ENCODE results near the gene FRMD1.

The FRMD1 gene

DNA sequence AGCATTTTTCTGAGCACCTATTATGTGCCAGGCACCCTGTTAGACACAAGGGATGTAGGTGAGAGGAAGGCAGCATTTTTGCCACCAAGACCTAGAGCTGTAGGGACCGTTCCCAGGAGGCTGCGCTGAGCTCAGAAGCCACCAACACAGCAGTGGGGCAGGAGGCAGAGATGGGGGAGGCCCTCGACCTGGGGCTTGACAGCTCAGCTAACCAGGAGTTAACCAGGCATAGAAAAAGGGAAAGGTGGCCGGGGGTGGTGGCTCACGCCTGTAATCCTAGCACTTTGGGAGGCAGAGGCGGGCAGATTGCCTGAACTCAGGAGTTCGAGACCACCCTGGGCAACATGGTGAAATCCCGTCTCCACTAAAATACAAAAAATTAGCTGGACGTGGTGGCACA lies 52.1 kb downstream of the FRMD1 start:
- no peaks in the 10 kb centered on the region for H3K27me3 ChIP-seq (ENCODE audit: control insufficient read depth, insufficient read depth, low read length)
- no peak overlapping the region for H3K27ac ChIP-seq (ENCODE audit: low read depth, low read length)
- no peak overlapping the region for H3K4me3 ChIP-seq (ENCODE audit: low read length)
- no peak overlapping the region for H3K9ac ChIP-seq (ENCODE audit: low read length)
- no peaks in the 10 kb centered on the region for H3K36me3 ChIP-seq (ENCODE audit: control insufficient read depth, insufficient read depth, low read length)
- H3K4me1 ChIP-seq (ENCODE audit: control insufficient read depth, insufficient read depth, low read length) = no peaks in the 10 kb centered on the region

DNA sequence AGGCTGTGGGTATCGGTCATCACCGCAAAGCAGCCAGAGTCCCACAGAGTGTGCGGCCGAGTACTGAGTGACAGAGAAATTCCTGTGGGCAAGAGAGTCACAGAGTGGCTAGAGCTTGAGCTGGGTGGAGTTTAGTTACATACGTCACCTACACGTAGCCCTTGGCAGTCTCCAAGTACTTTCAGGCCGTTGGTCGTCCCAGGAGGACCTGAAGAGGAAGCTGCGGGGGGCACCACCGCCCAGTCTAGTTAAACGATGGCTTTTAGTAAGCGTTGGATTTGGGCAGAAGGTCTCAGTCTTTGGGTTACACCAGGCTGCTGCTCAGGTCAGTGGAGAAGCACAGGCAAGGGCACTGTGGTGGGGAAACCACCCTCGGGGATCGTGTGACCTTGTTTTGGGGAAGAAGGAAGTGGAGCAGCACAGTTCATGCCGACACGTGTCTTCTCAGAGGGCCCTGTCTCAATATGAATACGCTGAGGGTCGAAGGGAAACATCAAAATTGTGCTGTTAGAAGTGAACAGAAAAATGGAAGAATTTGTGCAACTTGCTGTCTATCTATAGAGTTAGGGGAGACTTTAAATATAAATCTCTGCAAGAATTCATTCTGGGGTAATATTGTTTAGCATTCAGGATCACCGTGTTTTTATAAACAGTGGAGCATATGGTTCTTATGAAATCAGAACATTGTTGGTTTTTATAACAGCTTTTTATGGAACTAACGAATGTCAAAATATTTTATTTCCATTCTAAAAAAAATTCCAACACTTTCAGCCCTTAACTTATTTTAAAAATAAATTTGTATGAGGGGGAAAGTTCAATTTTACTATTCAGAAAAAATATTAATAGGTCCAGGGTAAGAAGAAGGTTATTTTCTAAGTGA lies 52.9 kb downstream of the FRMD1 start:
- Histone ChIP-seq H3K4me3 (ENCODE audit: low read length) (no peak overlapping the region), H3K27me3 (ENCODE audit: control insufficient read depth, insufficient read depth, low read length) (no peaks in the 10 kb centered on the region), H3K4me1 (ENCODE audit: control insufficient read depth, insufficient read depth, low read length) (no peaks in the 10 kb centered on the region), H3K9ac (ENCODE audit: low read length) (no peak overlapping the region), H3K27ac (ENCODE audit: low read depth, low read length) (no peak overlapping the region), H3K36me3 (ENCODE audit: control insufficient read depth, insufficient read depth, low read length) (no peaks in the 10 kb centered on the region)

DNA sequence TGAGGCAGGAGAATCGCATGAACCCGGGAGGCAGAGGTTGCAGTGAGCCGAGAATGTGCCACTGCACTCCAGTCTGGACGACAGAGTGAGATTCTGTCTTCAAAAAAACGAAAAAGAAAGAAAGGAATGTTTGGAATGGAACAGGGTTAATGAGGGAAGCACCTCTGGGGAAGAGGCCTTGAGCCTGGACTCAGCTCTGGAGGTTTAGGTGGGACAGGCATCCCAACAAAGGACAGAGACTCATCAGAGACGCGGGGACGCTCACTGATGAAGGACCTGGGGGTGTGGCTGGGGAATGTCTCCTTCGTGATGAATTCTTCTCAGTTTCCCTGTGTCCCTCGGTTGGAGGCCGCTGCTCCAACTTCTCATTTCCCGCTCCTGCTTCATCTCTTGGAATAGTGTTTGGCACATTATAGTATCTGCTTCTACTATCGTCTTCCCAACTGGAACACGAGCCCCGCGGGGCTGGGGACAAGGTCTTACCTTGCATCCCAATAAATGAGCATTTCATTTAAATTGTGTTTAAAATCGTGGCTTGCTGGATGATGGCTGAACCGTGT lies 54.0 kb downstream of the FRMD1 start:
- Histone ChIP-seq H3K9ac (ENCODE audit: low read length) (no peak overlapping the region), H3K4me3 (ENCODE audit: low read length) (no peak overlapping the region), H3K36me3 (ENCODE audit: control insufficient read depth, insufficient read depth, low read length) (no peaks in the 10 kb centered on the region), H3K27ac (ENCODE audit: low read depth, low read length) (no peak overlapping the region), H3K27me3 (ENCODE audit: control insufficient read depth, insufficient read depth, low read length) (no peaks in the 10 kb centered on the region), H3K4me1 (ENCODE audit: control insufficient read depth, insufficient read depth, low read length) (no peaks in the 10 kb centered on the region)

DNA sequence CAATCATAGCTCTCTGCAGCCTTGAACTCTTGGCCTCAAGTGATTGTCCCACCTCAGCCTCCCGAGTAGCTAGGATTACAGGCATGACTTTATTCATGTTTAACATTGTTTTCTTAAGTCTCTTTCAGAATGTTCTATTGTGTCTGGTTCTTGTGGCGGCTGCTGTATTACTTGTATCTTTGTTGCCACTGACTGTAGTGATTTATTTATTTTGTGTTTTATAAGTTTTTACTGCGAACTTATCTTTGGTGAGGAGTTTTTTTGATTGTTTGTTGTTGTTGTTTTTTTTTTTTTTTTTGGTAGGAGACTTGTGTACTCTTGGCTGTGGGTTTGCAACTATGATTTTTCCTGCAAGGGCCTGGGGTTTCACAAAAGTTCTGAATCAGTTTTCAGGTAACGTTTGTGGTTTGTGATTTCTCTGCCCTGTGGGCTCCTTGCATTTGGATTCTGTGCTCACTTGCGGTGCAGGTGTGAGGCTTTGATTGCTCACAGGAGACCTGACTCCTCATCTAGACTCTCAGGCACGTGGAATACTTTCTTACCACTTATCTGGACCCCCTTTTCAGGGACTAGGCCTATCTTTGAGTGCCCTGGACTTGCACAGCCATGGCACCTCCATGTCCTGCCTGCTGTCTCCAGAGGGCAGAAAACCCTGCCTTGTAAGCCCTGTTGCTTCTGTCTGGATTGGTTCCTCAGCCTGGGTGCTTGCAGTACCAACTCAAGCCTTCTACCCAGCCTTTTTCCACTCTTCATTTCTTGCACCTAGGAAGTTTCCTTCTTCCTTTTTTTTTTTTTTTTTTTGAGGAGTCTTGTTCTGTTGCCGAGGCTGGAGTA lies 56.3 kb downstream of the FRMD1 start:
- H3K4me1 ChIP-seq (ENCODE audit: control insufficient read depth, insufficient read depth, low read length) = no peaks in the 10 kb centered on the region

DNA sequence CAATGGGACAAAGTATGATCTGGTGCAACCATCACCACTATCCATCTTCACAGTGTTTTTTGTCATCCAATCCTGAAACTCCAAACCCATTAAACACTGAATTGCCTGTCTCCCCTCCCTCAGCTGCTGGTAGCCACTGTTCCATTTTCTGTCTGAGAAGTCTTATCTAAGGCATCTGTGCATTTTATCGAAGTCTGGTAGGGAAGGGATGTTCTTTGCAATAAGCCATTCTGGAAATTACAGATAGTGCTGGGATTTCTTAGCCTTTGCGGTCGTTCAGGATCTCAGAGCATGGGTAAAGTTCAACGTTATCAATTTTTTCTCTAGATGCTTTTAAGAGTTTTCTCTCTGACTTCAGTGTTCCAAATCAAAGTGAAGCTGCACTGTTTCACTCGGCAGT lies 57.4 kb downstream of the FRMD1 start:
- Histone ChIP-seq H3K36me3 (ENCODE audit: control insufficient read depth, insufficient read depth, low read length) (no peaks in the 10 kb centered on the region), H3K4me3 (ENCODE audit: low read length) (no peak overlapping the region), H3K27me3 (ENCODE audit: control insufficient read depth, insufficient read depth, low read length) (no peaks in the 10 kb centered on the region), H3K27ac (ENCODE audit: low read depth, low read length) (no peak overlapping the region), H3K9ac (ENCODE audit: low read length) (no peak overlapping the region), H3K4me1 (ENCODE audit: control insufficient read depth, insufficient read depth, low read length) (no peaks in the 10 kb centered on the region)

More for the DNA sequence above, 56.3 kb downstream of the FRMD1 start:
- Histone ChIP-seq H3K27ac (ENCODE audit: low read depth, low read length) (no peak overlapping the region), H3K4me3 (ENCODE audit: low read length) (no peak overlapping the region), H3K36me3 (ENCODE audit: control insufficient read depth, insufficient read depth, low read length) (no peaks in the 10 kb centered on the region), H3K9ac (ENCODE audit: low read length) (no peak overlapping the region), H3K27me3 (ENCODE audit: control insufficient read depth, insufficient read depth, low read length) (no peaks in the 10 kb centered on the region)

DNA sequence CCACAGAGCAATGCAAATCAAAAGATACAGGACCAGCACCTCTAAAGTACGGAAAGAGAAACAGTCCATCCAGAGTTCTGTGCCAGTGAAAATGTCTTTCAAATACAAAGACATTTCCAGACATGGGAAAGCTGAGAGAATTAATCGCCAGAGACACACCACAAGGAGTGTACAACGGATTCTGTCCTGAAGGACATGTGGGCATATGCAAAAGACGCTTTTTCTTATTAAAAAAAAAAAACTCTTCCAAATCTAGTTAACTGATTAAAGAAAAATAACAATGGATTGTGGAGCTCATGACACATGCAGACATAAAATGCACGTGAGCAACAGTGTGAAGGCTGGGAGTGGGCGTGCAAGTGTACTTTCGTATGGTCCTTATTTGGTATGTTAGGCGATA lies 58.8 kb downstream of the FRMD1 start:
- Histone ChIP-seq H3K9ac (ENCODE audit: low read length) (no peak overlapping the region), H3K27ac (ENCODE audit: low read depth, low read length) (no peak overlapping the region), H3K4me1 (ENCODE audit: control insufficient read depth, insufficient read depth, low read length) (no peaks in the 10 kb centered on the region), H3K27me3 (ENCODE audit: control insufficient read depth, insufficient read depth, low read length) (no peaks in the 10 kb centered on the region), H3K36me3 (ENCODE audit: control insufficient read depth, insufficient read depth, low read length) (no peaks in the 10 kb centered on the region), H3K4me3 (ENCODE audit: low read length) (no peak overlapping the region)

DNA sequence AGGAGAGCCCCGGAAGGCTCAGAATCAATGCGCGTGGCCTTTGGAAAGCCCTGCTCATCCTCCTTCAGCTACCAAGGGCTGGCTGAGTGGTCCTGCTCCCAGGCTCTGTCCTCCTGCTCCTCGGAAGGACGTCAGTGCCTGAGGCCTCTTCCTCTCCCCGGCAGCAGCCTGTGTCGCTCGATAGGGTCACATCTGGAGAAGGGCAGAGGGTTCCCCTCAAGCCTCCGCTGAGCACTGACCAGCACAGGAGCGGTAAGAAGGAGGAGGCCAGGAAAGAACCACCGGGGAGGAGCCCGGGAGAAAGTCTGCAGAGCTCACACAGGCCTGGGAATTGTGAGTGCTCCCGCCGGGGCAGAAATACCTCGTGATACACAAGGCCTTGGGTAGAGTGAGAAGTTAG lies 60.3 kb downstream of the FRMD1 start:
- Histone ChIP-seq H3K4me1 (ENCODE audit: control insufficient read depth, insufficient read depth, low read length) (no peaks in the 10 kb centered on the region), H3K9ac (ENCODE audit: low read length) (no peak overlapping the region), H3K27ac (ENCODE audit: low read depth, low read length) (no peak overlapping the region), H3K36me3 (ENCODE audit: control insufficient read depth, insufficient read depth, low read length) (no peaks in the 10 kb centered on the region), H3K4me3 (ENCODE audit: low read length) (no peak overlapping the region), H3K27me3 (ENCODE audit: control insufficient read depth, insufficient read depth, low read length) (no peaks in the 10 kb centered on the region)

DNA sequence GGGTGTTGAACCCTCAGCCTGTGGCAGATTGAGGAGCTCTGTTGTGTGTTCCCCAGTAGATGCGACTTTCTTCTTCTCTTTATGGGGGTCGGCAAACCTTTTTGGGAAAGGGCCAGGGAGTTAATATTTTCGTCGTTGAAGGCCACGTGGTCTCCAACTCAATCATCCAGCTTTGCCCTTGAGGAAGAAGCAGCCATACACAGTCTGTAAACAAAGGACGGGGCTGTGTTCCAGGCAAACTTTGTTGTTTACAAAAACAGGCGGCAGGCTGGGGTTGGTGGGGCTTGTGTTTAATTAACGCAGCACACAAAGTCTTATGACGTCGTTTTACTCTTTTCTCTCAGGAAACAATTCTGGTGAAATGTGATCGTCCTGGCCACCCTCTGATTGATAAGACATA lies 61.4 kb downstream of the FRMD1 start:
- Histone ChIP-seq H3K27me3 (ENCODE audit: control insufficient read depth, insufficient read depth, low read length) (no peaks in the 10 kb centered on the region), H3K36me3 (ENCODE audit: control insufficient read depth, insufficient read depth, low read length) (no peaks in the 10 kb centered on the region), H3K4me3 (ENCODE audit: low read length) (no peak overlapping the region), H3K4me1 (ENCODE audit: control insufficient read depth, insufficient read depth, low read length) (no peaks in the 10 kb centered on the region), H3K27ac (ENCODE audit: low read depth, low read length) (no peak overlapping the region), H3K9ac (ENCODE audit: low read length) (no peak overlapping the region)

DNA sequence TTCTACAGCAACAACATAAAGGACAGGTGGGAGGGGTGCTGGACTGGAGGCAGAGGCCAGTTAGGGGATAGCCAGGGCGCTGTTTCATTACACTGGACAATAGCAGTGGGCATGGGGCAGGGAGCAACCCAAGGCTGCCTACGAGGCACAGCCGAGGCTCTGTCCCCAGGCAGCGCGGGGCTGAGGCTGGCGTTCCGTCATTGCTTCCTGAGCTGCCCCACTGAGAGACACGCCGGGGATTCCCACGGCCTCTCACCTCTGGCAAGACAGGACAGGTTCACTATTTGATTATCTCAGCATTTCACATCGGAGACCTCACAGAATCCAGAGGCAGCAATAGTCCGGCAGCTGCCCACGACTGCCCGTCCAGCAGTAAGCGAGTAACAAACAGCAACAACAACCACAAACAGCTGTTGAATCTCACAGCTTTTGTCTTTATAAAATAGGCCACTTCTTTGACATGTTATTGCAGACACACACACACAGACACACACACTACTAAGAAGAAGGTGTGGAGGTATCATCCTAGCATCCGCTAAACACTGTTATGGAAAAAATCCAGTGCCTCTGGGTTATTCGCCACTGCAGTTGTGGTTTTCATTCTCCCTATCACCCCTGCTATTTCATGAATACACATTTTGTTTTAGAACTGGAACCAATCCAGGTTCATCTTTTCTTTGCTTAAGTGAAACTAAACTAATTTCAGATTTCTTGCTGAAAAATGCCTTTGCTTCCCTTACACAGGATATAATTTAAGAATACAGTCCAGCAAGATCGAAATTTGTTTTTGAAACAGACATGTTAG lies 62.1 kb downstream of the FRMD1 start:
- Histone ChIP-seq H3K4me1 (ENCODE audit: control insufficient read depth, insufficient read depth, low read length) (no peaks in the 10 kb centered on the region), H3K27ac (ENCODE audit: low read depth, low read length) (no peak overlapping the region), H3K4me3 (ENCODE audit: low read length) (no peak overlapping the region), H3K9ac (ENCODE audit: low read length) (no peak overlapping the region), H3K27me3 (ENCODE audit: control insufficient read depth, insufficient read depth, low read length) (no peaks in the 10 kb centered on the region), H3K36me3 (ENCODE audit: control insufficient read depth, insufficient read depth, low read length) (no peaks in the 10 kb centered on the region)

DNA sequence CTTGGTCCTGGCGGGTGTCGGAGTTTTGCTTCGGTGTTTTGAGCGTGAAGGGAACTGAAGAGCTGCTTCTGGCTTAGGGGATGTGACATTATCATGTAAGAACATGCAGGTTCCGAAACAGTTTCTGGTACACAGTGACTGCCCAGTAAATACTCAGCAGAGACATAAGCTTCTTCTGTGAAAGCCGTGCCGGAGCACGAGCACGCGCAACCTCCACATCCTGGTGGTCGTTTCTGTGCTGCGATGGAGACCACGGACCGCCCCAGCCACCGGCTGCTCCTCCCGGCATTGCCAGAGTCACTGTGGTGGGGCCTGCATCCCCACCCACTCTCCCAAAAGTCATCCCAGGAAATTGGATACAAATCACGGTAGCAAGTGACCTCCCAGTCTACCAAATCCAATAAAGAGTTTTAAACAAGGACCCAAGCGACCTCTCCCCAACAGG lies 62.8 kb downstream of the FRMD1 start:
- no peak overlapping the region for H3K9ac ChIP-seq (ENCODE audit: low read length)
- no peaks in the 10 kb centered on the region for H3K36me3 ChIP-seq (ENCODE audit: control insufficient read depth, insufficient read depth, low read length)
- H3K4me1 ChIP-seq (ENCODE audit: control insufficient read depth, insufficient read depth, low read length) = no peaks in the 10 kb centered on the region
- H3K4me3 ChIP-seq (ENCODE audit: low read length) = no peak overlapping the region
- no peak overlapping the region for H3K27ac ChIP-seq (ENCODE audit: low read depth, low read length)
- H3K27me3 ChIP-seq (ENCODE audit: control insufficient read depth, insufficient read depth, low read length) = no peaks in the 10 kb centered on the region

DNA sequence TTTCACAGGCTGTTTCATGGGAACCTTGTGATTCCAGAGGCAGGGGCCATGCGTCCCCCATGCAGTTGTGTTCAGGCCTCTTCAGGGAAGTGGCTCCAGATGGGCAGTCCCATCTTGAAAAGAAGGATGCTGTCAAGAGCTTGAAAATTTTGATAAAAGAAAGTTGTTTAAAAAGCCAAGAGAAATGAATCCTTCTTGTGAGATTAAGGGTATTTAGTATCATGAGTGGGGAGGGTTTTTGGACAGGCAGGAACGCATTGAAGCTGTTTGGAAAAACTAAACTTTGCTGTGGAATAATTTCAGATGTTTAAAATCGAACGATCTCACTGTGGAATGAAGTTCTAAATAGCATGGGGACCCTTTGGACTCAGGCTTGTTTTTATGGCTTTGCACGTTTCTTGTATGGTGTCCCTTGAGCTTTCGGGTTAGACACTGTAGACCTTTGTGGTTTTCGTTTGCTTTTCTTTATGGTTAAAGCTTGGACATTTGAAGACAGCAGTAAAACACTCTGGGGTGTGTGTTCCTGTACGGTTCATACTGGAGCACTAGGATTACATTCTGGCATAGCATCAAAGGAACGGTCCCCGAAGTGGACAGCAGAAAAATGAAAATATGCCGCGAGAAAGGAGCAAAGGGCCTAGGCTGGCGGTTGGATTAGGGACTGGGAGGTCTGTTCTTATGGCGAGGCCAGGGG lies 63.4 kb downstream of the FRMD1 start:
- Histone ChIP-seq H3K4me1 (ENCODE audit: control insufficient read depth, insufficient read depth, low read length) (no peaks in the 10 kb centered on the region), H3K9ac (ENCODE audit: low read length) (no peak overlapping the region), H3K27ac (ENCODE audit: low read depth, low read length) (no peak overlapping the region), H3K27me3 (ENCODE audit: control insufficient read depth, insufficient read depth, low read length) (no peaks in the 10 kb centered on the region), H3K4me3 (ENCODE audit: low read length) (no peak overlapping the region), H3K36me3 (ENCODE audit: control insufficient read depth, insufficient read depth, low read length) (no peaks in the 10 kb centered on the region)
